Mammary epithelial cell (primary cell): ENCODE data around the gene ABCB1.

ENCODE experiments used
- CTCF ChIP-seq, 2 donors: IDR thresholded peaks in 1 of 2; conservative IDR thresholded peaks in 1 of 2; 2 replicates each; pipeline ENCODE4 v1.5.1; 2011 to 2012; ENCODE audit warnings: inconsistent platforms in 2 of 2, low read length in 2 of 2, mild to moderate bottlenecking in 2 of 2, control low read depth in 1 of 2, low read depth in 1 of 2; ENCODE audit not compliant: insufficient read depth in 1 of 2; ENCODE audit errors: extremely low read depth in 1 of 2
- EZH2 ChIP-seq: IDR thresholded peaks from 2 replicates; pipeline ENCODE4 v1.6.1; 2012; ENCODE audit warnings: low read length, inconsistent platforms, borderline replicate concordance

- TF ChIP-seq CTCF (conservative IDR thresholded peaks at IDR 0.05 in 1 of 2, IDR thresholded peaks at IDR 0.05 in 1 of 2; ENCODE audit: extremely low read depth in 1 of 2, insufficient read depth in 1 of 2, low read depth in 1 of 2, low read length in 2 of 2), result no peak
- peak; percentile 73 for TF ChIP-seq EZH2
Observed at GRCh38 chr7:87474533-87475358, 125.9 kb downstream of the ABCB1 start.
